Ascending aorta (tissue), 2 donors: ENCODE measurements around the gene NCOA3. TPM values are rescaled to one million over a fixed set of nuclear protein-coding genes. Genes with fewer than 3 reads are reported as not detected.

Experiments used
- DNase-seq, 2 donors: peaks; one replicate each; pipeline ENCODE4 v3.0.0-alpha.2; 2019; ENCODE audit warnings: low spot score in 2 of 2
- H3K27ac ChIP-seq, 2 donors: fragments of 200-600 bp; sonication (generic); one replicate each; pipeline ENCODE4 v1.5.1; 2016 to 2017; ENCODE audit warnings: mild to moderate bottlenecking in 1 of 2
- H3K27me3 ChIP-seq: fragments of 200-600 bp; sonication (generic); one replicate; pipeline ENCODE4 v1.5.1; 2017
- H3K36me3 ChIP-seq, 2 donors: fragments of 200-600 bp; sonication (generic); one replicate each; pipeline ENCODE4 v1.5.1; 2016
- H3K4me1 ChIP-seq, 2 donors: fragments of 200-600 bp; sonication (generic); one replicate each; pipeline ENCODE4 v1.5.1; 2016 to 2017; ENCODE audit warnings: mild to moderate bottlenecking in 1 of 2
- H3K4me3 ChIP-seq, 2 donors: fragments of 200-600 bp; sonication (generic); one replicate each; pipeline ENCODE4 v1.5.1; 2016 to 2017; ENCODE audit warnings: mild to moderate bottlenecking in 1 of 2
- H3K9me3 ChIP-seq, 2 donors: fragments of 200-600 bp; sonication (generic); one replicate each; pipeline ENCODE4 v1.5.1; 2016
- CTCF ChIP-seq, 3 experiments: fragments of 200-600 bp in 2 of 3; fragments of 450-650 bp in 1 of 3; sonication (generic) in 2 of 3; IDR thresholded peaks; one replicate each; pipeline ENCODE4 v1.5.1; 2016 to 2019; ENCODE audit warnings: antibody characterized with exemption in 3 of 3, mild to moderate bottlenecking in 1 of 3, moderate library complexity in 1 of 3
- intact Hi-C: fragments of 100-400 bp; cut with DNase I; formaldehyde crosslinking; loops from one replicate; pipeline ENCODE4 v1.15.1; 2023
- total RNA-seq: library from RNA; depleted of rRNA; stranded (reverse); fragments of >200 nt; gene quantifications from one replicate; pipeline ENCODE4 v1.1.0, GENCODE V29; 2016

The NCOA3 gene
- total RNA-seq, 1 donor from 2014 or later = 26.3 TPM

GRCh38 chr20:47466704-47467459 lies 34.8 kb upstream of the NCOA3 start:
- no peaks in the 10 kb centered on the region for H3K9me3 ChIP-seq

GRCh38 chr20:47468290-47469050 lies 33.2 kb upstream of the NCOA3 start:
- Histone ChIP-seq H3K27ac (no peak overlapping the region), H3K4me3 (no peak overlapping the region), H3K36me3 (no peaks in the 10 kb centered on the region), H3K4me1 (peaks cover 0 to 19% of the 10 kb centered on the region in 2 donors), H3K9me3 (no peaks in the 10 kb centered on the region), H3K27me3 (no peaks in the 10 kb centered on the region)
- TF ChIP-seq CTCF (IDR thresholded peaks at IDR 0.05) = no peak
- no peak for DNase-seq
- intact Hi-C loops = no loop called here

More at GRCh38 chr20:47466704-47467459, 34.8 kb upstream of the NCOA3 start:
- no peaks in the 10 kb centered on the region for H3K27me3 ChIP-seq
- no peak overlapping the region for H3K4me3 ChIP-seq
- no peak overlapping the region for H3K27ac ChIP-seq
- intact Hi-C loops = no loop called here
- H3K4me1 ChIP-seq = peaks cover 3 to 26% of the 10 kb centered on the region in 2 donors
- no peaks in the 10 kb centered on the region for H3K36me3 ChIP-seq
- no peak for TF ChIP-seq CTCF (IDR thresholded peaks at IDR 0.05)
- DNase-seq = no peak

- no peaks in the 10 kb centered on the region for H3K9me3 ChIP-seq
- DNase-seq = no peak
- H3K4me3 ChIP-seq = no peak overlapping the region
- no peaks in the 10 kb centered on the region for H3K36me3 ChIP-seq
- no peaks in the 10 kb centered on the region for H3K4me1 ChIP-seq
- TF ChIP-seq CTCF (IDR thresholded peaks at IDR 0.05) = no peak
- no peak overlapping the region for H3K27ac ChIP-seq
- intact Hi-C loops = no loop called here
- no peaks in the 10 kb centered on the region for H3K27me3 ChIP-seq
Observed at GRCh38 chr20:47475419-47476044, 26.2 kb upstream of the NCOA3 start.

GRCh38 chr20:47476452-47476851 lies 25.2 kb upstream of the NCOA3 start:
- Histone ChIP-seq H3K4me1 (no peaks in the 10 kb centered on the region), H3K27ac (no peak overlapping the region), H3K9me3 (no peaks in the 10 kb centered on the region), H3K36me3 (no peaks in the 10 kb centered on the region), H3K4me3 (no peak overlapping the region), H3K27me3 (no peaks in the 10 kb centered on the region)
- no peak for DNase-seq
- intact Hi-C loops = no loop called here
- no peak for TF ChIP-seq CTCF (IDR thresholded peaks at IDR 0.05)

- intact Hi-C loops = no loop called here
- Histone ChIP-seq H3K27ac (no peak overlapping the region), H3K9me3 (no peaks in the 10 kb centered on the region), H3K4me3 (no peak overlapping the region), H3K4me1 (no peaks in the 10 kb centered on the region), H3K27me3 (no peaks in the 10 kb centered on the region), H3K36me3 (no peaks in the 10 kb centered on the region)
- no peak for TF ChIP-seq CTCF (IDR thresholded peaks at IDR 0.05)
- DNase-seq = no peak
Observed at GRCh38 chr20:47479093-47479492, 22.6 kb upstream of the NCOA3 start.
